Activated naive CD4-positive, alpha-beta T cell treated with Interleukin-2 at 50 U/mL for 16 hours (primary cell): ENCODE results near the gene EFL1.

ENCODE experiments used
- DNase-seq: peaks from one replicate; pipeline ENCODE4 v3.0.0-alpha.2; 2020

The EFL1 gene

DNA sequence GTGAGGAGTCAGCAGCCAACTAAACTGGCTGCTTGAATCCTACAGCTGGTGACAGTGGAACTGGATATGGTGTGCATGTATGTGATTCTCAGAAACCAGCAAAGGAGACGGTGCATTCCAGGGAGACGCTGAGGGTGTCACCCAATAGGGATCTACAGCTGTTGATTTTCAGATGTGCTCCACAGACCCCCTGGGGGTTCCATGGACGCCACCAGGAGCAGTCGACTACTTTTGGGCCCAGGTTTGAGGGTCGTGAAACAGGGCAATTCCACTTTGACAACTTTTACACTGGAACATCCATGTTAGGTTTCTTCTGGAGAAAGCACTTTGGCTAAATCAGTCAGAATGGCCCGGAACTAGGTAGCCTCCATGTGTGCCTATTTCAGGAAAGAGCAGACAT, 145.2 kb downstream of the EFL1 start:
- no peak for DNase-seq

DNA sequence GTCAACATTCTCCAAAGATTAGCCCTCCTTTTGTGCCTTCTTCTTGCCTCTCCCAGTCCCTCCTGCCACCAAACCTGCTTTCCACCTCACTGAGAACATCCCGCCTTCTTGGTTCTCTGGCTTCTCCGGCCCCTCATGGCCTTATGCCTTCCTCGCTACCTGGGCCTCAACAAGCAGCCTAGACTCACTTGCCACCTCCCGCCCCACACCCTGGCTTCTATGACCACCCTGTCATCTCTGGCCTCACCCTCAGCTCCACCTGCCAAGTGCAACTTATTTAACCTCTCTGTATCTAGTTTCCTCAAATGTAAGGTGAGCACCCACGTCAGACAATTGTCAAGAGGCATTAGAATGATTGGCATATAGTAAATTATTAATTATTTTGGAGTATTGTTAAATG, 147.9 kb downstream of the EFL1 start:
- DNase-seq, result no peak

GRCh38 chr15:82113106-82113715, 149.3 kb downstream of the EFL1 start:
- DNase-seq, result no peak

DNA sequence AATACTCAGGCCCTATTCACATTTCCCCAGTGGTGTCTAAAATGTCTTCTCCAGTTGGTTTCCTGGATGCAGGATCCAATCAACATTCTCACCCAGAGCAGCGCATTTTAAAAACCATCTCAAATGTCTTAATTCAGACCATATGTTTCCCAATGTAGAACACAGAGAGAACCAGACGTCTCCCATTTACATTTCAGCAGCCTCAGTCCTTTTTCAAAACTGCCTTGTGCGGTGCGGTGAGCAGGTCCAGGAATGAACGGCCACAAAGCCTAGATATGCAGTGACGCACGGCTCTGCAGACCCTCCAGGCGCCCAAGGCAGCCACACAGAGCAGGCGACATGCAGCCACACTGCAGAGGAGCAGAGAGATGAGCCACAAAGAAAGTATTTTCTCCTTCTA, 150.6 kb downstream of the EFL1 start:
- no peak for DNase-seq

- no peak for DNase-seq
Observed at GRCh38 chr15:82110144-82110543, 152.4 kb downstream of the EFL1 start.

- DNase-seq, result peak; percentile 70
Observed at GRCh38 chr15:82108489-82109078, 153.9 kb downstream of the EFL1 start.

DNA sequence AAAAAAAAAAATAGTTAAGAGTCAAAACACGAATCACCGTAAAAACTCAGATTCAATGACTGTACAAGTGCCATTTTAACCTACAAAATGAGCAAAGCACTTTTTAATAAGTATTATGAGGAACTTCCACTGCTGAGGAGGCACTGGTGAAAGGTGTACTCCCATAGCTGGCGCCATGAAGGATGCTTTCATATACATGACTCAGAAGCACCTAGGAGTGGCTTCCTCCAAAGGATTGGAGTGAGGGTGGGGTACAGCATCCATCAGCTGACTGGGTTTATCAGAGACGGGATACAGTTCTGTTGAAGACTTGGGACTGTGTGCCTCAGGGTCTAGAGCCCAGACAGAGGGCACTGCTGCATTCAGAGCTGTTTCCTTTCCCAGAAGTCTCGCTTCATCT, 155.9 kb downstream of the EFL1 start:
- DNase-seq, result no peak

GRCh38 chr15:82105451-82106215, 156.9 kb downstream of the EFL1 start:
- no peak for DNase-seq

DNA sequence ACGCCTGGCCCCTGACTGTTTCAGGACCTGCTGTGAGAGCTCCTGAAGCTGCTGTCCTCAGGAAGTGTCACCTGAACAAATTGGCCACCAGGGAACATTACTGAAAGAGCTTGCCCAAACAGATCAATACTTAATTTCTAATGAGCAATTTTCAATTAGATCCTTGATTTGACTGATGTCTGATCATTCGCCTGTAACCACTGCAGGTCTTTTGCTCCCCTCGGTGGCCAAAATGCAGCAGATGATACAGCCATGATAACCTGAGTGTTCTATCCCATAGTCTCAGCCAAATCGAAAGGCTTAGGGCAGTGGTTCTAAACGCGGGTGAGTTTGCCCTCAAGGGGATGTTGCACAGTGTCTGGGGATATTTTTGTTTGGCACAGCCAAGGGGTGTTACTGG, 159.1 kb downstream of the EFL1 start:
- no peak for DNase-seq

- no peak for DNase-seq
Observed at GRCh38 chr15:82100111-82100929, 162.2 kb downstream of the EFL1 start.

DNA sequence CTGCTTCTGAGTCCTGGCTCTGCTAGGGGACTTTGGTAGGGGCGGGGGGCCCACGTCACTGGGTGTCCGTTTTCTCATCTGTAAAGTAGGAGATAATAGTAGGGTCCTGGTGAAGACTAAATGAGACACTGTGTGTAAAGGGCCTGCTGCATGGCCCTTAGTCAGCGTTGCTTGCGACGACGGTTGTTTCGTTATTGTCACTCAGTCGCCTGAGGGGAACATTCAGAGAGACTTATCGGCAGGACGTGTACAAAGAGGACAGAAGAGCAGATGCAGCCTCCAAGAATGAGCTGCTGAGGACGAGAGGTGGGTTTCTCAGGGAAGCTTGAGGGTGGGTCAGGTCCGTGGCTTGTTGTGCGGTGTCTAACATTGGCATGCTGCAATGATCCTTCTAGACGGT, 163.9 kb downstream of the EFL1 start:
- no peak for DNase-seq

DNA sequence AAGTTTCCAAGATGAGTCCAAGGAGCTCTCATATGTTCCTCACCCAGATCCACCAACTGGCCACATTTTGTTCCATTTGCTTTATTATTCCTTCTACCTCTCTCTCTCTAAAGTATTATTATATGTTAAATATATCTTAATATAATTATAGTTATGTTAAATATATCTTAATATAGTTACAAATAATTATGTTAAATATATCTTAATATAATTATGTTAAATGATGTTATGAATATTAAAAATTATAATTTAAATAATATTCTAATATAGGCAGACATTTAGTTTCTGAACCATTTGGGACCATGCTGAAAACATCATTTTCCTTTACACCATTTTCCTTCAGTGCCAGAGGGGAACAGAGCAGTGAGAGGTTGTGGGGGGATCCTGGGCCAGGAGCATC, 166.7 kb downstream of the EFL1 start:
- DNase-seq, result no peak

DNA sequence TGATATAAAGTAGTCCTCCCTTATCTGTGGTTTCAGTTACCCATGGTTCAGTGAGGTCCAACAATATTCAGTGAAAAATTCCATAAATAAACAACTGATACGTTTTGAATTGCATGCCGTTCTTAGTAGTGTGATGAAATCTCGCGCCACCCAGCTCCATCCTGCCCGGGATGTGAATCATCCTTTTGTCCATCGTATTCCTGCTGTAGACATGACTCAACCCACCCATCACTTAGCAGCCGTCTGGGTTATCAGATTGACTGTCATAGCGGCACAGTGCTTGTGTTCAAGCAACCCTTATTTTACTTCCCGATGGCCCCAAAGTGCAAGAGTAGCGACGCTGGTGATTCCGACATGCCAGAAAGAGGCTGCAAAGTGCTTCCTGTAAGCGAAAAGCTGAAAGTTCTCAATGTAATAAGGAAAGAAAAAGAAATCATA, 168.7 kb downstream of the EFL1 start:
- DNase-seq, result no peak

- no peak for DNase-seq
Observed at GRCh38 chr15:82093325-82093724, 169.2 kb downstream of the EFL1 start.

- DNase-seq, result no peak
Observed at GRCh38 chr15:82091636-82092140, 170.8 kb downstream of the EFL1 start.

DNA sequence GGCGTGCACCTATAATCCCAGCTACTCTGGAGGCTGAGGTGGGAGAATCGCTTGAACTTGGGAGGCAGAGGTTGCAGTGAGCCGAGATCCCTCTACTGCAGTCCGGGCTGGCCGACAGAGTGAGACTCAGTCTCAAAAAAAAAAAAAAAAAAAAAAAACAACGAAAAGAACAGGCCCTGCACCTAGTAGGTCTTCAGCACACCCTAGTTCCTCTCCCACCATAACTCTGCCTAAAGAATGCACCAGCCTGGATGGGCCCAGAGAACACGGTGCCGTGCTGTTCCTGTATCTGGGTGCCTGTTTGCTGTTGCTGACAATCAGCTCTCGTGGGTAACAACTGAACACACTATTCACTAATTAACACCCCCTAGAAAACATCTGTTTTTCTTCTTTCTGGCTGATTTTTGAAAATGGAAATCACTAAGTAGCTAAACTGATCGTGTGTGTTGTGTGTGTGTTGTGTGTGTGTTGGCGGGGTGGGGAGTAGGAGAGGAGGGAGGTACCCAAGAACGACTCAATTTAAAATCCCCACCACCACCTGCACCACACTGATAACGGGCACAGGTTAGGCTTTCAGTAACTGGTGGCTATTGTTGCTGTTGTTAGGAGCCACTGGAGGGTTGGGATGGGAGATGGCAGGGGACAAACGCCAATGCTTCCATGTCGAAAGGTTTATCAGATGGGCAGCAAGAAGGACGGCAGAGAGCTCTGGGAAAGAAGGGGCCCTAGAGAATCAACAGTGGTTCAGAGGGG, 176.1 kb downstream of the EFL1 start:
- no peak for DNase-seq

DNA sequence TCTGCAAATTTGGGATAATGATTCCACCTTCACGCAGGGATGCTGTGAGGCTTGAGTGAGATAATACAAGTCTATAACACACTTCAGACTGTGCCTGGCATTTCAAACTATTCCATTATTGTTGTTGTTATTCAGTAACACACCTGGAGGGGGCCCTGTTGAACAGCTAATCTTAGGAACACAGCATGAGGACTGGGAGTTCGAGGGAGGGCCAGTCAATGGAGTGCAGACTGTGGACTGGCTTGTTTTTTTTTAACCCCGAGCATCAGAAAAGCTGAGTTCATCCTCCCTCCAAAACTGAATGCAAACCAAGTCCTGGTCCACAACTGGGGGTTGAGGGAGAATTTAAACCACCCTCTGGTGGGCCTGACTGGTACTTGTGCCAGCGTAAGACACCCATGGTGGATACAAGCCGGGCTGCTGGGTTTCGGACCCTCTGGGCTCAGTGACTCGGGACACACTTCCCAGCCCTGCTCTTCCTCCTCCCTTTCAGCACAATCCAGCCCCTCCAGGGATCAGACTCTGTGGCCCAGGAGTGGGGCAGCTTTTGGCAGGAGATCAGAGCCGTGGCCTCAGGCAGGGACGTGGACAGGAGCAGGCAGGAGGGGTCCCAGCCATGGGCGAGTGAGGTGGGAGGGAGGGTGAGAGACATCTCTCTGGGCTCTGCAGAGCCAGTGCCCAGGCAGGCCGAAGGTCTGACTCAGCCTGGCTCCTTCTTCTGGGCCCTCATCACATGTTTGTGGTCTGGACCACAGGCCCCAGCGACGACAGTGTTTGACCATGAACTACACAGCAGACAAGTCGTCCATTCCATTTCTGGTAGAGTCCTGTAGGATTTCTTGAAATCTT, 180.4 kb downstream of the EFL1 start:
- no peak for DNase-seq

- DNase-seq, result no peak
Observed at GRCh38 chr15:82080774-82081173, 181.8 kb downstream of the EFL1 start.
